GM12875 (cell line): Measurements from ENCODE around the gene ABCA1.

Experiments
- H3K4me3 ChIP-seq: one replicate; pipeline ENCODE4 v1.5.1; 2011; ENCODE audit warnings: low read depth, low read length, control low read depth
- CTCF ChIP-seq: IDR thresholded peaks from 2 replicates; pipeline ENCODE4 v1.5.1; 2011; ENCODE audit warnings: low read depth, mild to moderate bottlenecking, control low read depth, inconsistent platforms, low read length, moderate library complexity, borderline replicate concordance; ENCODE audit not compliant: insufficient read depth

ABCA1 gene

GRCh38 chr9:104868303-104868686 is 59.7 kb downstream of the ABCA1 start:
- no peak overlapping the region for H3K4me3 ChIP-seq

GRCh38 chr9:104866191-104866590 is 61.8 kb downstream of the ABCA1 start:
- TF ChIP-seq CTCF: no peak
- no peak overlapping the region for H3K4me3 ChIP-seq

More at GRCh38 chr9:104868303-104868686, 59.7 kb downstream of the ABCA1 start:
- TF ChIP-seq CTCF: no peak

GRCh38 chr9:104864675-104865104 is 63.3 kb downstream of the ABCA1 start:
- TF ChIP-seq CTCF: no peak
- H3K4me3 ChIP-seq: no peak overlapping the region

GRCh38 chr9:104863180-104863883 is 64.6 kb downstream of the ABCA1 start:
- no peak overlapping the region for H3K4me3 ChIP-seq

GRCh38 chr9:104861397-104861796 is 66.6 kb downstream of the ABCA1 start:
- no peak overlapping the region for H3K4me3 ChIP-seq
- TF ChIP-seq CTCF: no peak

More at GRCh38 chr9:104863180-104863883, 64.6 kb downstream of the ABCA1 start:
- peak; percentile 75; the same call in 1 of the 2 replicates for TF ChIP-seq CTCF

GRCh38 chr9:104860263-104860662 is 67.7 kb downstream of the ABCA1 start:
- TF ChIP-seq CTCF: no peak
- H3K4me3 ChIP-seq: no peak overlapping the region

GRCh38 chr9:104858846-104859245 is 69.1 kb downstream of the ABCA1 start:
- H3K4me3 ChIP-seq: no peak overlapping the region
- no peak for TF ChIP-seq CTCF
